Heart left ventricle (tissue), 16 donors: ENCODE results near the gene KCNQ1OT1. TPM values are rescaled to one million over a fixed set of nuclear protein-coding genes. Genes with fewer than 3 reads are reported as not detected.
A peak's percentile ranks its signal among the peaks of the same experiment; 100 is the strongest.

Source experiments
- ATAC-seq, 4 donors: fragments of 200-7000 bp; cut with Tn5 transposase; one replicate each; pipeline ENCODE4 v1.9.1; 2020 to 2022; ENCODE audit warnings: moderate library complexity in 4 of 4, mild to moderate bottlenecking in 3 of 4, moderate number of reproducible peaks in 1 of 4
- DNase-seq, 5 donors: peaks; one replicate each; pipeline ENCODE4 v3.0.0-alpha.2; 2020
- H3K27ac ChIP-seq, 12 donors: fragments of 200-600 bp; sonication (generic) in 4 of 12; one replicate each; pipeline versions ENCODE4 v1.5.0 to v1.8.0; 2016 to 2022; ENCODE audit warnings: mild to moderate bottlenecking in 2 of 12
- H3K27me3 ChIP-seq, 9 donors: fragments of 200-600 bp; sonication (generic) in 2 of 9; one replicate each; pipeline versions ENCODE4 v1.5.1 to v1.8.0; 2016 to 2022; ENCODE audit warnings: mild to moderate bottlenecking in 3 of 9
- H3K36me3 ChIP-seq, 9 donors: fragments of 200-600 bp; sonication (generic) in 2 of 9; one replicate each; pipeline versions ENCODE4 v1.5.0 to v1.8.0; 2018 to 2022; ENCODE audit warnings: mild to moderate bottlenecking in 2 of 9
- H3K4me1 ChIP-seq, 12 donors: fragments of 200-600 bp; sonication (generic) in 4 of 12; one replicate each; pipeline versions ENCODE4 v1.5.0 to v1.8.0; 2016 to 2022; ENCODE audit warnings: mild to moderate bottlenecking in 3 of 12
- H3K4me3 ChIP-seq, 12 donors: fragments of 200-600 bp; sonication (generic) in 4 of 12; one replicate each; pipeline versions ENCODE4 v1.5.0 to v1.8.0; 2017 to 2022; ENCODE audit warnings: mild to moderate bottlenecking in 9 of 12, moderate library complexity in 4 of 12
- H3K9me3 ChIP-seq, 12 donors: fragments of 200-600 bp; sonication (generic) in 4 of 12; one replicate each; pipeline versions ENCODE4 v1.5.0 to v1.8.0; 2016 to 2022; ENCODE audit warnings: mild to moderate bottlenecking in 1 of 12
- CTCF ChIP-seq, 12 donors: fragments of 200-600 bp; sonication (generic) in 4 of 12; IDR thresholded peaks; one replicate each; pipeline versions ENCODE4 v1.5.0 to v1.8.0; 2018 to 2022; ENCODE audit warnings: antibody characterized with exemption in 12 of 12, mild to moderate bottlenecking in 5 of 12
- POLR2A ChIP-seq, 2 donors: fragments of 450-650 bp; IDR thresholded peaks; one replicate each; pipeline ENCODE4 v1.6.1; 2017; ENCODE audit warnings: antibody characterized with exemption in 2 of 2, mild to moderate bottlenecking in 2 of 2, moderate library complexity in 2 of 2
- WGBS, 4 donors: extraction: QIAGEN DNeasy Blood & Tissue Kit in 2 of 4; methylation state at CpG; one replicate each; pipeline versions ENCODE4 v1.1.5 to v1.1.7; 2013 to 2018; 5-methylcytosine and 5-hydroxymethylcytosine counted together
- intact Hi-C, 10 donors: fragments of 100-400 bp; cut with DNase I; formaldehyde crosslinking; loops; one replicate each; pipeline versions ENCODE4 v1.11.1 to v1.14.2; 2022
- polyA plus RNA-seq, 2 donors: library from polyadenylated mRNA; stranded (reverse); fragments of 200-250 nt; gene quantifications; one replicate each; pipeline ENCODE4 v1.2.3, GENCODE V29; 2013
- total RNA-seq, 9 donors: library from RNA; depleted of rRNA in 2 of 9; stranded (reverse); fragments of >200 nt in 2 of 9; fragmentation: NEBNext Ultra II Directional in 3 of 9; extraction: Animal tissue kit (Norgen Biotek cat#: 25700) in 3 of 9; gene quantifications; one replicate each; pipeline versions ENCODE4 v1.1.0 to v1.2.4, GENCODE V29; 2016 to 2023
- donor health status: ischemic (EF 13 %, LVEDD 7.1; RV severe dilation, severe dysfunction).
- donor health status: healthy with polysubstance abuse.
- donor health status: DM: no; HTN: yes; CAD: no.
- donor health status: DM: no; HTN: no; CAD: no.
- donor health status: ischemic (EF 25% LVEDD 6.9; RV normal size, moderate dysfunction).
- donor health status: ischemic (EF 25% LVEDD 5.7; RV mildly dilated, moderate dysfunction).
- donor health status: healthy.
- donor health status: DM: yes; HTN: yes; CAD: no.
- donor health status: ischemic (EF 35%, LVEDD 5.7; RV mildly dilated, moderate dysfunction).
- donor health status: nonischemic (EF 11% LVEDD 7.7; RV severe dilation, severe dysfunction).
- donor health status: DM: yes; HTN: yes; CAD: no.
- donor health status: PGD.
- donor health status: ischemic (EF 29% LVEDD 5.4; RV normal size, mild dysfunction).
- donor health status: nonischemic (EF 23%, LVEDD 6.1; RV moderate dilation, normal function).

KCNQ1OT1 gene
- total and polyA plus RNA-seq, 11 donors = 0.14 to 0.93 (median 0.40) TPM

DNA sequence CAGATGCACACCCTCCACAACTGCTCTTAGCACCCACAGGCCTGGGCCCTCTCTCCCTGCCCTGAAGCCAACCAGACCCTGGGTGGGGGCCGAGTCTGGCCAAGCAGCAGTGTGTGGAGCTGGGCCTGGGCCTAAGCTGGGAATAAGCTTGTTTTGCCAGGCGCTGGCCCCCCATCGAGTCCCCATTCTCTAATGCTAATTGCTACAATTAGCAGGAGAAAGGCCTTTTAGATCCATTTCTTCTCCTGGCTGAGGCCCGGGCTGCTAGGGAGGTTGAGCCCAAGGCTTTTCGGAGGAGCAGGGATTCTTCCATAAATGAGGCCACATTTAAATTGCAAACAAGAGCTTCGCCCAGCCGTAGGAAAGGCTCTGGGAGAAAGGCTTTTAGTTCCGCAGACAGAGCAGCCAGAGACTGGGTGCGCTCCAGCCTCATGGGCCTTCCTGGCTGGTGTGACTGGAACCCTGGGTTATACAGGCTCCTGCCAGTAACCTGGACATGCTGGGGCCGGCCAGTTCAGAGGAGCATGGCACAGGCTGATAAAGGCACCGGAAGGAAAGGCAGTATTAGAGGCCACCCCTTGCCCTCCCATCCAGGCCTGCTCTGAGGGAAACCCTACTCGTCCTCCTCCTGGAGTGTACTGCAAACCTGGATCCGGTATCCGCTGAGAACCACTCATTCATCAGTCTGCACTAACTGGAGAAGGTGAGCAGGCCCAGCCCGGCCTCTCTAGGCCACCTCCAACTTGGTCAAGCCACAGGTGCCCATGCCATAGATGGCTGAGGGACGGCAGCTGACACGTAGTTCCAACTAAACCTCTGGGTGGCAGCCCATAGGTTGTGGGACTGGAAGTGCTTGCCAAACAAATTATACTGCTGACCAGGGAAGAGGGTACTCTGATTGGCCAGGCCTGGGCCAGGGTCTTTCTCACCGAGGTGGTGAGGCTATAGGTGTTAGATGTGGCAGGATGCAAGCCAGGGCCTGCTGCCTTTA lies 6.2 kb downstream of the KCNQ1OT1 start:
- intact Hi-C loops = loop anchor here in 4 of 10 donors (5.0 to 10.0 kb wide), 4 partner anchors 149 to 304 kb away; partner anchors contain the start of gene CDKN1C (in 4 of the 4)
- H3K4me1 ChIP-seq = peaks cover 0 to 73% (median 40%) of the 10 kb centered on the region in 12 donors

GRCh38 chr11:2691991-2692875 lies 7.6 kb downstream of the KCNQ1OT1 start:
- intact Hi-C loops = loop anchor here in 4 of 10 donors (5.0 to 10.0 kb wide), 4 partner anchors 147 to 305 kb away; partner anchors contain the start of gene CDKN1C (in 4 of the 4)
- no peak for DNase-seq
- WGBS, 4 donors = 84 to 95% (median 91%) methylated on average over 3 of the region's 3 CpGs

More for the DNA sequence above, 6.2 kb downstream of the KCNQ1OT1 start:
- H3K27ac ChIP-seq = no peak overlapping the region
- DNase-seq (peak in 1 of 5 donors; percentile 40), ATAC-seq (peak in 1 of 4 donors; percentile 7)
- WGBS, 4 donors = 83 to 85% (median 84%) methylated on average over 13 to 18 of the region's 18 CpGs
- no peak for TF ChIP-seq CTCF (IDR thresholded peaks at IDR 0.05)
- TF ChIP-seq POLR2A (IDR thresholded peaks at IDR 0.05) = no peak
- no peaks in the 10 kb centered on the region for H3K36me3 ChIP-seq
- no peaks in the 10 kb centered on the region for H3K27me3 ChIP-seq
- H3K4me3 ChIP-seq = no peak overlapping the region
- no peaks in the 10 kb centered on the region for H3K9me3 ChIP-seq

GRCh38 chr11:2691355-2691761 lies 8.4 kb downstream of the KCNQ1OT1 start:
- no peak for ATAC-seq

More at GRCh38 chr11:2691991-2692875, 7.6 kb downstream of the KCNQ1OT1 start:
- H3K27me3 ChIP-seq = no peaks in the 10 kb centered on the region
- H3K4me1 ChIP-seq = peaks cover 0 to 86% (median 43%) of the 10 kb centered on the region in 12 donors
- H3K9me3 ChIP-seq = no peaks in the 10 kb centered on the region
- H3K27ac ChIP-seq = no peak overlapping the region
- no peak overlapping the region for H3K4me3 ChIP-seq
- no peak for ATAC-seq
- H3K36me3 ChIP-seq = no peaks in the 10 kb centered on the region
- peak in 2 of 12 donors; percentile 7 to 15 for TF ChIP-seq CTCF (IDR thresholded peaks at IDR 0.05)
- TF ChIP-seq POLR2A (IDR thresholded peaks at IDR 0.05) = no peak

More at GRCh38 chr11:2691355-2691761, 8.4 kb downstream of the KCNQ1OT1 start:
- 87 to 91% (median 88%) methylated on average over 3 of the region's 3 CpGs for whole genome bisulfite sequencing, 4 donors
- peaks cover 0 to 87% (median 40%) of the 10 kb centered on the region in 12 donors for H3K4me1 ChIP-seq
- no peak overlapping the region for H3K4me3 ChIP-seq
- no peak overlapping the region for H3K27ac ChIP-seq
- no peaks in the 10 kb centered on the region for H3K36me3 ChIP-seq
- no peaks in the 10 kb centered on the region for H3K27me3 ChIP-seq
- intact Hi-C loops = loop anchor here in 4 of 10 donors (5.0 to 10.0 kb wide), 4 partner anchors 147 to 306 kb away; partner anchors contain the start of gene CDKN1C (in 4 of the 4)
- TF ChIP-seq CTCF (IDR thresholded peaks at IDR 0.05) = no peak
- TF ChIP-seq POLR2A (IDR thresholded peaks at IDR 0.05) = no peak
- no peak for DNase-seq
- H3K9me3 ChIP-seq = no peaks in the 10 kb centered on the region
